Fibroblast of pulmonary artery (primary cell): ENCODE measurements around the gene ZFPM1.
"Not testable (repeated sequence)": the region's sequence is repeated elsewhere in the genome, so short reads cannot be mapped to it uniquely, and the experiment has no call there.

Experiments
- DNase-seq: peaks from one replicate; pipeline ENCODE4 v3.0.0-alpha.2; 2010; ENCODE audit warnings: low read depth
- H3K4me3 ChIP-seq: replicated peaks from 2 replicates; pipeline ENCODE4 v1.5.1; 2011; ENCODE audit warnings: low read depth, mild to moderate bottlenecking, control low read depth, low read length, moderate library complexity
- CTCF ChIP-seq: IDR thresholded peaks from 2 replicates; pipeline ENCODE4 v1.5.1; 2011; ENCODE audit warnings: mild to moderate bottlenecking, control low read depth, low read length, inconsistent platforms; ENCODE audit errors: missing control alignments

ZFPM1 gene

GRCh38 chr16:88407807-88408206 is 45.3 kb upstream of the ZFPM1 start:
- DNase-seq = no peak
- no peak overlapping the region for H3K4me3 ChIP-seq
- TF ChIP-seq CTCF = no peak

GRCh38 chr16:88408561-88409142 is 44.4 kb upstream of the ZFPM1 start:
- no peak for TF ChIP-seq CTCF
- no peak overlapping the region for H3K4me3 ChIP-seq
- DNase-seq = no peak

GRCh38 chr16:88409296-88410065 is 43.6 kb upstream of the ZFPM1 start:
- no peak for TF ChIP-seq CTCF
- H3K4me3 ChIP-seq = no peak overlapping the region
- no peak for DNase-seq

- DNase-seq = not testable (repeated sequence)
Observed at GRCh38 chr16:88410297-88410968, 42.6 kb upstream of the ZFPM1 start.

GRCh38 chr16:88411951-88412576 is 41.0 kb upstream of the ZFPM1 start:
- no peak for TF ChIP-seq CTCF
- no peak for DNase-seq
- H3K4me3 ChIP-seq = no peak overlapping the region

More at GRCh38 chr16:88410297-88410968, 42.6 kb upstream of the ZFPM1 start:
- H3K4me3 ChIP-seq = not testable (repeated sequence)

- no peak for TF ChIP-seq CTCF
- no peak overlapping the region for H3K4me3 ChIP-seq
- DNase-seq = no peak
Observed at GRCh38 chr16:88412766-88413165, 40.3 kb upstream of the ZFPM1 start.

- H3K4me3 ChIP-seq = no peak overlapping the region
- no peak for TF ChIP-seq CTCF
- no peak for DNase-seq
Observed at GRCh38 chr16:88413231-88413630, 39.8 kb upstream of the ZFPM1 start.
